ENCODE data around the gene STARD6. TPM values are rescaled to one million over a fixed set of nuclear protein-coding genes. Genes with fewer than 3 reads are reported as not detected.

Gene STARD6
- polyA plus RNA-seq, 1 donor (not counting 4 experiments of a cell fraction or from before 2014, with no cell fraction given): 0.30 TPM

- H3K36me3 ChIP-seq (ENCODE audit: control insufficient read depth in 2 of 2, extremely low read depth in 1 of 2, insufficient read depth in 2 of 2, low read length in 2 of 2): no peaks in the 10 kb centered on the region
- peaks cover 22% of the 10 kb centered on the region for H3K4me1 ChIP-seq (ENCODE audit: control insufficient read depth, extremely low read depth, insufficient read depth, low read length)
- FAIRE-seq: peak; percentile 49
- H3K4me3 ChIP-seq (ENCODE audit: control insufficient read depth in 2 of 3, extremely low read depth in 1 of 3, insufficient read depth in 2 of 3, low read depth in 1 of 3, low read length in 3 of 3): no peak overlapping the region
- H2AFZ ChIP-seq (ENCODE audit: control insufficient read depth, low read length): no peak overlapping the region
- H3K9me3 ChIP-seq (ENCODE audit: control insufficient read depth, low read depth, low read length): no peaks in the 10 kb centered on the region
- no peaks in the 10 kb centered on the region for H3K9me1 ChIP-seq (ENCODE audit: control insufficient read depth, extremely low read depth, insufficient read depth, low read length)
- no peak overlapping the region for H3K27ac ChIP-seq (ENCODE audit: control insufficient read depth, insufficient read depth, low read length)
- H3K79me2 ChIP-seq (ENCODE audit: control insufficient read depth, insufficient read depth, low read length): no peaks in the 10 kb centered on the region
- dilution Hi-C loops (cut with MboI; ENCODE audit: extremely low pct_ligation_motif_present, low sequenced_read_pairs): no loop called here
- no peaks in the 10 kb centered on the region for H4K20me1 ChIP-seq (ENCODE audit: control insufficient read depth, extremely low read depth, insufficient read depth, low read length)
- no peaks in the 10 kb centered on the region for H3K27me3 ChIP-seq (ENCODE audit: control insufficient read depth, extremely low read depth, insufficient read depth, low read length)
- no peak overlapping the region for H3K9ac ChIP-seq (ENCODE audit: control insufficient read depth, extremely low read depth, insufficient read depth, low read length)
- DNase-seq (ENCODE audit: low read depth, low spot score): no peak
- H3K4me2 ChIP-seq (ENCODE audit: control insufficient read depth, extremely low read depth, insufficient read depth, low read depth, low read length): peak overlapping the region; percentile 75
- no peak for TF ChIP-seq EZH2 (IDR thresholded peaks at IDR 0.05; ENCODE audit: low read length)
- TF ChIP-seq, protein P1, sequence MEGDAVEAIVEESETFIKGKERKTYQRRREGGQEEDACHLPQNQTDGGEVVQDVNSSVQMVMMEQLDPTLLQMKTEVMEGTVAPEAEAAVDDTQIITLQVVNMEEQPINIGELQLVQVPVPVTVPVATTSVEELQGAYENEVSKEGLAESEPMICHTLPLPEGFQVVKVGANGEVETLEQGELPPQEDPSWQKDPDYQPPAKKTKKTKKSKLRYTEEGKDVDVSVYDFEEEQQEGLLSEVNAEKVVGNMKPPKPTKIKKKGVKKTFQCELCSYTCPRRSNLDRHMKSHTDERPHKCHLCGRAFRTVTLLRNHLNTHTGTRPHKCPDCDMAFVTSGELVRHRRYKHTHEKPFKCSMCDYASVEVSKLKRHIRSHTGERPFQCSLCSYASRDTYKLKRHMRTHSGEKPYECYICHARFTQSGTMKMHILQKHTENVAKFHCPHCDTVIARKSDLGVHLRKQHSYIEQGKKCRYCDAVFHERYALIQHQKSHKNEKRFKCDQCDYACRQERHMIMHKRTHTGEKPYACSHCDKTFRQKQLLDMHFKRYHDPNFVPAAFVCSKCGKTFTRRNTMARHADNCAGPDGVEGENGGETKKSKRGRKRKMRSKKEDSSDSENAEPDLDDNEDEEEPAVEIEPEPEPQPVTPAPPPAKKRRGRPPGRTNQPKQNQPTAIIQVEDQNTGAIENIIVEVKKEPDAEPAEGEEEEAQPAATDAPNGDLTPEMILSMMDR (optimal IDR thresholded peaks at IDR 0.05 in 1 of 3, IDR thresholded peaks at IDR 0.05 in 1 of 3, conservative IDR thresholded peaks at IDR 0.05 in 1 of 3; ENCODE audit: extremely low read depth in 1 of 3, insufficient read depth in 2 of 3, low read length in 3 of 3): no peak
Observed at GRCh38 chr18:54389143-54389505, 31.5 kb upstream of the STARD6 start.

DNA sequence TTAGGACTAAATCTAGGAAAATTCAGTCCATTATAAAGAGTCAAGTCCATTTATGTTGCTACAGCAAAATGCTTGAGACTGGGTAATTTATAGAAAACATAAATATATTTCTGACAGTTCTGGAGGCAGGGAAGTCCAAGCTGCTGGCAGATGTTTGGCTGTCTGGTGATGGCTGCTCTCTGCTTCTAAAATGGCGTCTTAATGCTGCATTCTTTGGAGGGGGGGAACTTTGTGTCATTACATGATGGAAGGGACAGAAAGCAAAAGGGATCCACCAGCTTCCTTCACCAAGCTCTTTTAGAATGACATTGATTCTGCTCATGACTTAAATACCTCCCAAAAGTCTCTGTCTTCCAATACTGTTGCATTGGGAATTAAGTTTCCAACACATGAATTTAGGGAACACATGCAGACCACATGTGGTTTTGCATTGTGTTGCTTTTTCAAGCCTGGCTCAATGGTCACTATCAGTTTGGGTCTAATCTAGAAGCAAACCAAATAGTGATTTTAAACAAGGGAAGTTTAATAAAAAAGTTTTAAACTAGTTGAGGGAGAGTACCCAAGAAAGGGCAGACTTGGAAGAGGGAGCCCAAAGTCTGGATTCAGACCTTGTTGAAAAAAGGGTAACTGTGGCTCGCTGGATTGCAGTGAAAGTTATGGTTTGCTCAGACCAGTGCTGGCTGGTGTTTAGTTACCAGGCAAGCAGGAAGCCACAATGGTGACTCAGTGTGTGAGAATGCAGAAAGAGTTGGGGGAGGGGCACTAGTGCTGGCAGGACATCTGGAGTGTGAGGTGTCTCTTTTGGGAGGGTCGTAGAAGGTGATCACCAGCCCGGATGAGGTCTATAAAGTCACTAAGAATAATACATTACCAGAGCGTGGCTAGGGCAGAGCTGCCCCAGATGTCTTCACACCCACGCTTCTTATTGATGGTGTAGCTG is 30.8 kb upstream of the STARD6 start:
- Histone ChIP-seq H3K27ac (ENCODE audit: control insufficient read depth, insufficient read depth, low read length) (peak overlapping the region; percentile 57), H3K27me3 (ENCODE audit: control insufficient read depth, extremely low read depth, insufficient read depth, low read length) (no peaks in the 10 kb centered on the region), H3K4me1 (ENCODE audit: control insufficient read depth, extremely low read depth, insufficient read depth, low read length) (peaks cover 22% of the 10 kb centered on the region), H3K9ac (ENCODE audit: control insufficient read depth, extremely low read depth, insufficient read depth, low read length) (no peak overlapping the region), H3K36me3 (ENCODE audit: control insufficient read depth in 2 of 2, extremely low read depth in 1 of 2, insufficient read depth in 2 of 2, low read length in 2 of 2) (no peaks in the 10 kb centered on the region), H3K79me2 (ENCODE audit: control insufficient read depth, insufficient read depth, low read length) (no peaks in the 10 kb centered on the region), H3K4me2 (ENCODE audit: control insufficient read depth, extremely low read depth, insufficient read depth, low read depth, low read length) (peak overlapping the region; percentile 75), H3K4me3 (ENCODE audit: control insufficient read depth in 2 of 3, extremely low read depth in 1 of 3, insufficient read depth in 2 of 3, low read depth in 1 of 3, low read length in 3 of 3) (no peak overlapping the region), H4K20me1 (ENCODE audit: control insufficient read depth, extremely low read depth, insufficient read depth, low read length) (no peaks in the 10 kb centered on the region), H3K9me3 (ENCODE audit: control insufficient read depth, low read depth, low read length) (no peaks in the 10 kb centered on the region), H3K9me1 (ENCODE audit: control insufficient read depth, extremely low read depth, insufficient read depth, low read length) (no peaks in the 10 kb centered on the region), H2AFZ (ENCODE audit: control insufficient read depth, low read length) (peak overlapping the region; percentile 1)
- DNase-seq (ENCODE audit: low read depth, low spot score) (peak; percentile 77), FAIRE-seq (peak; percentile 83)
- dilution Hi-C loops (cut with MboI; ENCODE audit: extremely low pct_ligation_motif_present, low sequenced_read_pairs): no loop called here
- TF ChIP-seq, protein P1 (optimal IDR thresholded peaks at IDR 0.05 in 1 of 3, IDR thresholded peaks at IDR 0.05 in 1 of 3, conservative IDR thresholded peaks at IDR 0.05 in 1 of 3; ENCODE audit: extremely low read depth in 1 of 3, insufficient read depth in 2 of 3, low read length in 3 of 3): no peak
- TF ChIP-seq EZH2 (IDR thresholded peaks at IDR 0.05; ENCODE audit: low read length): no peak

All from keratinocyte (primary cell).